TTC549 (cell line): ENCODE measurements around the gene TMEM253.

Source experiments
- FAIRE-seq: peaks from 2 replicates; lab custom pipeline; 2012; peaks lifted over from hg19 to GRCh38; lab: Jason Lieb, UNC

The TMEM253 gene

GRCh38 chr14:21105095-21105494 lies 4.2 kb downstream of the TMEM253 start:
- FAIRE-seq, result no peak

DNA sequence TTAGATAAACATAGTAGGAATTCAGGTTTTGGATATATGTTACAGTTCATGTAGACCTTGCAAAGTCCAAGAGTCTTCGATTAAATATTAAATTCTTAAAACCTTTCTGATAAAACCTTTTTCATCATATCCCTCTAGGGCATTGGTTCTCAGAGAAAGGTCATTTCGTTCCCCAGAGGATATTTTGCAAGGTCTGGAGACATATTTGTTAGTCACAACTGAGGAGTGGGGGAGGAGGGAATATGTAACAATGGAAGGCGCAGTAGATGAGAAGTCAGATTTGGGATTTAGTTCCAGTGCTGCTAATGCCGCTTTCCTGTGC lies 5.3 kb downstream of the TMEM253 start:
- no peak for FAIRE-seq

- no peak for FAIRE-seq
Observed at GRCh38 chr14:21106498-21107282, 5.8 kb downstream of the TMEM253 start.

DNA sequence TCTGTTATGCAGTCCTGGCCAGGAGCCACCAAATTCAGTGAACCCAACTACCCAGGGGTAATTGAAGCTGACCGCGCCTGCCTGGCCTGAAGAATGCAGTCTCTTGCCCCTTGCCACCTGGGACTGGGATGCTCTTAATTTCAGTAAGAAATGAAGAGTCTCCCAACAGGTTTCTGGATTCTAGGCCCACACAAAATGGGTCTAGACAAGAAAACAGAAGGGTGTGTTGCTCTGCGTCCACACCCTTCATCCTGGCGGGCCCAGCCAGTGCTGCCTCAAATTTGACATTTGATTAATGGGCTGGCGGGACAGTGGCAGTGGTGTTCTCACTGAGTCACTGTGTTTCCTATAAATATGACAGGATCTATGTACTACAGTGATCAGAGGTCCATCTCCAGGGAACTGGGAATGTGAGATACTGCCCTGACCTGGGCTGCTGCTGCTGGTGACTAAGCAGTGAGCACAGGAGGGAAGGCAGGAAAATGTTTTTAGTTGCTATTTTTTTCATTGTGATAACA lies 6.5 kb downstream of the TMEM253 start:
- FAIRE-seq, result no peak

DNA sequence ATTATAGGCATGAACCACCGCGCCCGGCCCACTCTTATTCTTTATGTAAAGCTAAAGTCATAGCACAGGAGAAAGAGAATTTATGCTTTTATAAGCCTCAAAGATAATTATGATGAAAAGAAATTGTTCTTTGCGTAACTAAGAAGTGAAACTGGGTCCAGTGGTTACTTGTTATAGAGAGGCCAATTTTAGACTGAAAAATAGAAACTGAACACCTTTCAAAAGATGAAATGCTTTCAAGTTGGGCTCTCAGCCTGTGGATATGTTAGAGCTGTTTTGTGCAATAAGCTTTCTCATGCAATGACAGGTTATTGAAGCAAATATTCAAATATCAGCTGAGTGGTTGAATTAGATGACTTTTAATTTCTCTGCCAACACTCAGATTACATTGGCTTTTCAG lies 7.9 kb downstream of the TMEM253 start:
- FAIRE-seq, result no peak

DNA sequence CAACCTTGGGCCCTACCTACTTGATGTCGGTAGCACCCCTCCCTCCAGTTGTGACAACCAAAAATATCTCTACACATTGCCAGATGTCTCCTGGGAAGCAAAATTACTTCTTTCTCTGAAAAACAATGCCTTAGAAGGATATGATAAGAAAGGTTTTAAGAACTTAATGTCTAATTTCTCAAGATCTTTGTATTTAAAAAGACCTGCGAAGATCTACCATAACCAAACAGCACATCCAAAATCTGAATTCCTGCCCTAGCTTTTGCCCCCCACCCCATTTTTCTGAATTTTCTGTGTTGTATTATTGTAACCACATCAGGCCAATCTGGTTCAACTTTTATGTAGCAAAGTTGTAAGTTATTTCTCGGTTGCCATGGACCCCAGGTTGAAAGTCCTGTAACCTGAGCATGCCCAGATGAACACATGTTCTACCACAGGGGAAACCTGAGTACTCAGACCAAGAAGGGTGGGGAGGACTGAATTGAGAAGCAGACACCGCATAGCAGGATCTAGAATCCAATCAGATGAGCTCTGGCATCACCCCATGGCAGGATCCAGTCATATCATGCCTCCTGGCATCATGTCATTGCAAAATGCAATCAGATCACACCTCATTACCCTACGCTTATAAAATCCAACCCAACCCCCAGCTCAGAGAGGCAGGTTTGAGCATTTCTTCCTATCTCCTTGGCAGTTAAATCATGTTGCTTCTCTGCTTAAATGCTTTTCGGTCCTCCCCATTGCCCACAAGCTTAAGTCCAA lies 8.7 kb downstream of the TMEM253 start:
- no peak for FAIRE-seq

GRCh38 chr14:21112255-21112654 lies 11.4 kb downstream of the TMEM253 start:
- no peak for FAIRE-seq

DNA sequence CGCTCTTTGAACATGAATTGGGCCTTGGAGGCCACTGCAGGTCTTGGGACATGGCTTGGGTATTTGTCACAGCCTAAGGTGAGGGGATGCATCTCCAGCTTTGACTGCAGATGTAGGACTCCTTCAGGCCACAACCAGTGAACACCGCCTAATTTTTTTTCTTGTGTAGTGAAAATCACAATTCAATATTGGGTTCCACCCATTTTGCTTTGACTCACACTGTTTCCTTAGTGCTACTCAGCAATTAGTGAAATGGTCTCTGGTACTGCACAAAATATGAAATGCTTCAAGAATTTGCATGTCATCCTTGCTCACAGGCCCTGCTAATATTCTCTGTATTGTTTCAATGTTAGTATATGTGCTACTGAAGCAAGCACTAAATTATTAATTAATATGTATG lies 12.5 kb downstream of the TMEM253 start:
- FAIRE-seq, result no peak

DNA sequence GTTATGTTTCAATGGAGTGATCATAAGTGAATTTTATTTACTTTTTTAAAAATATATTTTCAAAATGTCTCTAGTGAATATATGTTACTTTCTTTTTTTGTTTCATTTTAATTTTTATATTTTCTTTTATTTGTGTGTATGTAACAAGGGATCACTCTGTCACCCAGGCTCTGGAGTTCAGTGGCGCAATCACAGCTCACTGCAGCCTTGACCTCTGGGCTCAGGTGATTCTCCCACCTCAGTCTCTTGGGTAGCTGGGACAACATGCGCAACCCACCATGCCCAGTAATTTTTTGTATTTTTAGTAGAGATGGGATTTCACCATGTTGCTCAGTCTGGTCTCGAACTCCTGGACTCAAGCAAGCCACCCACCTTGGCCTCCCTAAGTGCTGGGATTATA lies 18.1 kb downstream of the TMEM253 start:
- no peak for FAIRE-seq

- no peak for FAIRE-seq
Observed at GRCh38 chr14:21120686-21121085, 19.8 kb downstream of the TMEM253 start.

- FAIRE-seq, result no peak
Observed at GRCh38 chr14:21121122-21121521, 20.3 kb downstream of the TMEM253 start.

- no peak for FAIRE-seq
Observed at GRCh38 chr14:21123429-21123828, 22.6 kb downstream of the TMEM253 start.

- no peak for FAIRE-seq
Observed at GRCh38 chr14:21133901-21134300, 33.0 kb downstream of the TMEM253 start.

- FAIRE-seq, result peak; percentile 58
Observed at GRCh38 chr14:21136024-21136423, 35.2 kb downstream of the TMEM253 start.

- FAIRE-seq, result no peak
Observed at GRCh38 chr14:21142357-21142756, 41.5 kb downstream of the TMEM253 start.

- no peak for FAIRE-seq
Observed at GRCh38 chr14:21145437-21145836, 44.6 kb downstream of the TMEM253 start.

DNA sequence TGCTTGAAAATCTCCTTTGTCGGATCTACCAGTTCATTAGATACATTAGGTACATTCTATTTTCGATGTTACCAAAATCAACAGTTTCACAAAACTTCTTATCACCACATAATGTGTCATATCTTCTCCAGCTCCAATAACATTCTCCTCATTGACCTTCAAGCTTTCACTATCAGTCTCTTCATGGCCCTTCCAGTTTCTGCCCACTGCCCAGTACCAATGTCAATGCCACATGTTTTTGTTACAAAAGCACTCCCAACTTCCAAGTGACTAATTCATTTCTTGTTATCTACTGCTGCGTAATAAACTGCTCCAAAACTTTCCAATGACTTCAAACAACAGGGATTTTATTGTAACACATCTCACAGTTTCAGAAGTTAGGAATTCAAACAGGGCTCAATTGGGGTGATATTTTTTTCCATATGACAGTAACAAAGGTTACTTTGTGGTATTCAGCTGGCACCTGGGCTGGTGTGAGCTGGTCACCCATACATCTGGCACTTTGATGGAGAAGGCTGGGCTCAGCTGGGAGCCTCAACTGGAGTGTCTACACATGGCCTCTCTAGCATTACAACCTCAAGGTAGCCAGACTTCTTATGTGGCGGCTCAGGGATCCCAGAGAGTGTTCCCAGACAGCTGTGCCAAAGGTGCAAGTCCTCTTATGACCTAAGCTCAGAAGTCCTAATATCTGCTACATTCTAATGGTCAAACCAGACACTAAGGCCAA lies 48.9 kb downstream of the TMEM253 start:
- FAIRE-seq, result no peak
